Measurements from ENCODE around the gene SH3BP5L.

GRCh38 chr1:248848602-248849001 is 22.9 kb upstream of the SH3BP5L start:
- TF ChIP-seq POLR2A (IDR thresholded peaks at IDR 0.05) (no peak), CTCF (IDR thresholded peaks at IDR 0.05) (no peak), POLR2AphosphoS5 (IDR thresholded peaks at IDR 0.05) (no peak)
